Measurements from ENCODE around the gene PCK1.

Gene PCK1

DNA sequence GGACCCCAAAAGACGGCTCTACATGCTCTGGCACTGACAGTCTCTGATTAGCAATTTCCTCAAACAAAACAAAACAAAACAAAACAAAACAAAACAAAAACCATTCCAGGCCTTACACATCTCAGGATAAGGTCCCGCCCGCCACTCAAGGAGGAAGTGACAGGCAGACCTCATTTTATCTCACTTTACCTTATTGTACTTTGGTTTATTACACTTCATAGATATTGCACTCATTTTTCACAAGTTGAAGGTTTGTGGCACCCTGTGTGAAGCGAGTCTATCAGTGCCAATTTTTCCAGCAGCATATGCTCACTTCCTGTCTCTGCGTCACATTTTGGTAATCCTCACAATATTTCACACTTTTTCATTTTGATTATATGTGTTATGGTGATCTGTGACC, 44.1 kb downstream of the PCK1 start:
- no peak overlapping the region for H3K27ac ChIP-seq (ENCODE audit: insufficient read depth, low read depth, low read length, poor library complexity, severe bottlenecking)
- H3K4me1 ChIP-seq (ENCODE audit: control insufficient read depth, insufficient read depth, low read length): no peaks in the 10 kb centered on the region
- H3K27me3 ChIP-seq (ENCODE audit: control insufficient read depth, insufficient read depth, low read length, poor library complexity, severe bottlenecking): no peaks in the 10 kb centered on the region
- no peaks in the 10 kb centered on the region for H3K9me3 ChIP-seq (ENCODE audit: control insufficient read depth, low read length)
- no peak overlapping the region for H3K4me3 ChIP-seq (ENCODE audit: insufficient read depth, low read depth, low read length)
- no peaks in the 10 kb centered on the region for H3K36me3 ChIP-seq (ENCODE audit: control insufficient read depth, insufficient read depth, low read length)
- 93% methylated on average over 5 of the region's 5 CpGs for WGBS, 2 experiments

DNA sequence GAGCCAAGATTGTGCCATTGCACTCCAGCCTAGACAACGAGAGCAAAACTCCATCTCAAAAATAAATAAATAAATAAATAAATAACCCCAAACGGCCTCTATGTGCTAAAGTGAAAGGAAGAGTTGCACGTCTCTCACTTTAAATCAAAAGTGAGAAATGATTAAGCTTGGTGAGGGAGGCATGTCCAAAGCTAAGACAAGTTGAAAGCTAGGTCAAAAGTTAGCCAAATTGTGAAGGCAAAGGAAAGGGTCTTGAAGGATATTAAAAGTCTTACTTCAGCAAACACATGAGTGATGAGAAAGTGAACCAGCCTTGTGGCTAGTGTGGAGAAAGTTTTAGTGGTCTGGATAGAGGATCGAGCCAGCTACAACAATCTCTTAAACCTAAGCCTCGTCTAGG, 45.0 kb downstream of the PCK1 start:
- Histone ChIP-seq H3K9me3 (ENCODE audit: control insufficient read depth, low read length) (no peaks in the 10 kb centered on the region), H3K36me3 (ENCODE audit: control insufficient read depth, insufficient read depth, low read length) (no peaks in the 10 kb centered on the region), H3K27ac (ENCODE audit: insufficient read depth, low read depth, low read length, poor library complexity, severe bottlenecking) (no peak overlapping the region), H3K4me1 (ENCODE audit: control insufficient read depth, insufficient read depth, low read length) (no peaks in the 10 kb centered on the region), H3K4me3 (ENCODE audit: insufficient read depth, low read depth, low read length) (no peak overlapping the region), H3K27me3 (ENCODE audit: control insufficient read depth, insufficient read depth, low read length, poor library complexity, severe bottlenecking) (no peaks in the 10 kb centered on the region)
- WGBS, 2 experiments: 88 to 93% methylated on average over 4 to 5 of the region's 5 CpGs

DNA sequence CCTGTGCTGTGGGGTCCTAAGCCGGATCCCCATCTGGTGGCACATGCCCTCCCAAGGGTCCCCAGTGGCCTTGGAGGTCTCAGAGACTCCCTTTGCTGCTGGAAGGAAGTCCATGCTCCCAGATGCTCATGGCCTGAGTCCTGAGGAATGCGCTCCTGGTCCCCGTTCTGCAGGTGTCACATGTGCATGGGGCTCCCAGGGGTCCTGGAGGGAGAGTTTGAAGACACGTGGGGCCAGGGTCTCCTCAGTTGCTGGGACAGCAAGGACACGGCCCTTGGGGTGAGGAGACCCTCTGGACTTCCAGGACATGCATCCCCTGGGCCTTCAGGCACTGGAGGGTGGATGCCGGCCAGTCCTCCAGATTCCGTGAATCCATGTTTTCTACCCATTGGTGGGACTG, 47.6 kb downstream of the PCK1 start:
- Histone ChIP-seq H3K36me3 (ENCODE audit: control insufficient read depth, insufficient read depth, low read length) (no peaks in the 10 kb centered on the region), H3K27me3 (ENCODE audit: control insufficient read depth, insufficient read depth, low read length, poor library complexity, severe bottlenecking) (no peaks in the 10 kb centered on the region), H3K9me3 (ENCODE audit: control insufficient read depth, low read length) (no peaks in the 10 kb centered on the region), H3K4me1 (ENCODE audit: control insufficient read depth, insufficient read depth, low read length) (no peaks in the 10 kb centered on the region), H3K27ac (ENCODE audit: insufficient read depth, low read depth, low read length, poor library complexity, severe bottlenecking) (no peak overlapping the region), H3K4me3 (ENCODE audit: insufficient read depth, low read depth, low read length) (no peak overlapping the region)
- 81% methylated on average over 7 of the region's 7 CpGs for WGBS, 2 experiments

DNA sequence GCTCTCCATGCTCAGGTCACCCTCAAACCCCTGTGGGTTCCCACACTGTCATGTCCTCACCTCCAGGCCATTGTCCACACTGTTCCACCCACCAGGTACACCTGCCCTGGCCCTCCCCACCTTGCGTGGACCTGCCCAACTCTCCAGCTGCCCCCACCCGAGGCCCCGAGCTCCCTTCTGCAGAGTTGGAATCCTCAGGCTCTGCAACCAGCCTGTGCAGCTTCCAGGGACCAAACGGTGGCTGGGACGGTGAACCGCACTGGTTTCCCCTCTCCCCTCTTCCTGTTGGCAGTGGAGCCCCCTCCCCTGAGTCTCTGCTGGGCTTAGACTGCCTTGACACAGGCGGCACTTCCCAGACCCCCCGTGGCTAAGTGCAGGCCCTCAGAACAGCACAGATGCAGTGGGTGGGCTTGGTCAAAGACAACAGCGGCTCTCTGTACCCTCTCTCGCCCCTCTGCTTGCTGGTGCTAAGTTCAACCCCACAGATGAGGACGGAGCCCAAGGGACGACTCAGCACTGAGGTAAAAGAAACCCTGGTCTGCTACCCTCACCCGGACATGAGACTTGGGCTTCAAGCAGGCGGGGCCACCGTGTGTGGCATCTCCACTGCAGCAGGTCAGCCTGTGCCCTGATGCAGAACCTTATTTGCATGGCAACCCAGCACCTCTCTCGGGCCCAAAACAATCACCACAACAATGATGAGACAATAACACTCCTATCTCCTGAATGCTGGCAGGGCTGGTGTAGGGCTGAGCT, 48.4 kb downstream of the PCK1 start:
- 77 to 80% methylated on average over 16 of the region's 16 CpGs for WGBS, 2 experiments
- no peak overlapping the region for H3K27ac ChIP-seq (ENCODE audit: insufficient read depth, low read depth, low read length, poor library complexity, severe bottlenecking)
- no peaks in the 10 kb centered on the region for H3K9me3 ChIP-seq (ENCODE audit: control insufficient read depth, low read length)
- no peaks in the 10 kb centered on the region for H3K4me1 ChIP-seq (ENCODE audit: control insufficient read depth, insufficient read depth, low read length)
- H3K27me3 ChIP-seq (ENCODE audit: control insufficient read depth, insufficient read depth, low read length, poor library complexity, severe bottlenecking): no peaks in the 10 kb centered on the region
- H3K4me3 ChIP-seq (ENCODE audit: insufficient read depth, low read depth, low read length): no peak overlapping the region
- no peaks in the 10 kb centered on the region for H3K36me3 ChIP-seq (ENCODE audit: control insufficient read depth, insufficient read depth, low read length)

DNA sequence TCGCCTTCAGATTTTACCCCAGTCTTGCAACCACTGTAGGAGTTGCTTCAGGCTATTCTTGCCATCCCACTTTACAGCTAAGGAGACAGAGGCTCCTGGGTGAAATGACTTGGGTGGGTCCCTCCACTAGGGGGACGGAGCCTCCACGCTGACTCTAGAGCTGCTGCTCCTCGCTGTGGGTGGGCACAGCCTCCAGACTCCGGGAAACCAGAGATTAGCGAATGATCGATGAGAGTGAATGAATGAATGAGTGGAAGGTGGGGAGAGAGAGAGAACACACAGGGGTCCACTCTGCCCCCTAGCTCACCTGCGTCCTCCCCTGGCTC, 48.9 kb downstream of the PCK1 start:
- Histone ChIP-seq H3K9me3 (ENCODE audit: control insufficient read depth, low read length) (no peaks in the 10 kb centered on the region), H3K36me3 (ENCODE audit: control insufficient read depth, insufficient read depth, low read length) (no peaks in the 10 kb centered on the region), H3K4me1 (ENCODE audit: control insufficient read depth, insufficient read depth, low read length) (no peaks in the 10 kb centered on the region), H3K27ac (ENCODE audit: insufficient read depth, low read depth, low read length, poor library complexity, severe bottlenecking) (no peak overlapping the region), H3K27me3 (ENCODE audit: control insufficient read depth, insufficient read depth, low read length, poor library complexity, severe bottlenecking) (no peaks in the 10 kb centered on the region), H3K4me3 (ENCODE audit: insufficient read depth, low read depth, low read length) (no peak overlapping the region)
- 92 to 95% methylated on average over 8 of the region's 8 CpGs for WGBS, 2 experiments

DNA sequence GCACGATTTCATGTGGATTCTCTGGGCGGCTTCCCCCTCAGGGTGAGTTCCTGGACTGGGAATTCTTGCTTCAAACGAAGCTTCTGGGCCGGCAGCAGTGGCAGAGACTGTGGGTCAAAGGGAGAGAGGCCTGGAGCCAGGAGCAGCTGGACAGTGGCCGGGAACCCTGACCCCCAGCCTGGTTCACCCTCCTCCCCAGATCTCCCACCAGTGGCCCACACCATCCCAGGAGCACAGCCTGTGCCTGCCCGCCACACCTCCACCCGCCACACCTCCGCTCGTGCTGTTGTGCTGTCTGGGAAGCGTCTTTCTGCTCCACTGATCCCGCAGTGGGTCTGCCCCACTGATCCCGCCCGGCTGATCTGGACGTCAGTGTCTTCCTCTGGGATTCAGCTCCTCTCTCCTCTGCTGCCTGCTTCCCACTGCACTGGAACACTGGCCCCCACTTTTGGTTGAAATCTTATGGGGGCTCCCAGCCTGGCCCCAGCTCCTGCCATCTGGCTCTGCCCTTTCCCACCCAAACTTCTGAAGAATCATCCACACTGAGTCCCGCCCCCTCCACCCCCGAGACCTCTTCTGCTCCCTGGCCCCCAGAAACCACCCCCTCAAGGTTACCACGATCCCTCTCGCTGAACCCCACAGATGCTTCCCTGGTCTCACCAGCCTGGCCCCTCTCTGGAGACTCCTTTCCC, 49.5 kb downstream of the PCK1 start:
- WGBS, 2 experiments: 87 to 88% methylated on average over 18 of the region's 18 CpGs
- H3K4me3 ChIP-seq (ENCODE audit: insufficient read depth, low read depth, low read length): no peak overlapping the region
- no peak overlapping the region for H3K27ac ChIP-seq (ENCODE audit: insufficient read depth, low read depth, low read length, poor library complexity, severe bottlenecking)
- H3K27me3 ChIP-seq (ENCODE audit: control insufficient read depth, insufficient read depth, low read length, poor library complexity, severe bottlenecking): no peaks in the 10 kb centered on the region
- H3K9me3 ChIP-seq (ENCODE audit: control insufficient read depth, low read length): no peaks in the 10 kb centered on the region
- H3K36me3 ChIP-seq (ENCODE audit: control insufficient read depth, insufficient read depth, low read length): no peaks in the 10 kb centered on the region
- H3K4me1 ChIP-seq (ENCODE audit: control insufficient read depth, insufficient read depth, low read length): no peaks in the 10 kb centered on the region

DNA sequence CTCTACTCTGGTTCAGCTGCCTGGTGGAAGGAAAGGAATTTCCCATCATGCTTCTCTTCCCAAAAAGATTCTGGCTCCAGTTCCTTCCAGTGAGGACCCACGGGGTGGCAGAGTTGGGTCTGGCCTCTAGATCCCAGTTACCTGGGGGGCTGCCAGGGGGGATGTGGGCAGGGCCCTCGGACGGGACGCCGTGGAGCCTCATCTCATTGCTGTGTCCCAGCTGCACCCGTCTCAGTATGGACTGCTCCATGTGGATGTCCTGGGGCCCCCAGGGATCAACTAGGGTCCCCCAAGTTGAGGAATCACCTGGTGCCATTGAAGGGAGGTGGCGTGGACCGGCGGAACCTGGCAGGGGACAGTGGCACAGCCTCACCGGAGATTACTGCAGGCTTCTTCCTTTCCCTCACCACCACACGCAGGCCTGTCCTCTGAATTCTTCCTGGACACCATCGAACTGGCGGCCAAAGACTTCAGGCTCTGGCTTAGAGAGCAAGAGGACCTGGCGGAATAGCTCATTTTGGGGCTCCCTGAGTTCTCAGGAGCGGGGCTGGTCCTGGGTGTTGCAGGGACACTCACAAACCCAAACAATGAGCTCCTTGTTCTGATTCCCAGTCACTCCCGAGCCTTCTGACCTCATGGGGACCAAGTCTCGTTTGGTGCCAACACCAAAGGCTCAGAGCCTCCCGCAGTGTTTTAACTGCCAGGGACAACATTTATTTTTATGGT, 50.8 kb downstream of the PCK1 start:
- Histone ChIP-seq H3K27ac (ENCODE audit: insufficient read depth, low read depth, low read length, poor library complexity, severe bottlenecking) (no peak overlapping the region), H3K4me3 (ENCODE audit: insufficient read depth, low read depth, low read length) (no peak overlapping the region), H3K9me3 (ENCODE audit: control insufficient read depth, low read length) (no peaks in the 10 kb centered on the region), H3K36me3 (ENCODE audit: control insufficient read depth, insufficient read depth, low read length) (no peaks in the 10 kb centered on the region), H3K27me3 (ENCODE audit: control insufficient read depth, insufficient read depth, low read length, poor library complexity, severe bottlenecking) (no peaks in the 10 kb centered on the region), H3K4me1 (ENCODE audit: control insufficient read depth, insufficient read depth, low read length) (no peaks in the 10 kb centered on the region)
- 92 to 93% methylated on average over 17 to 18 of the region's 18 CpGs for WGBS, 2 experiments

DNA sequence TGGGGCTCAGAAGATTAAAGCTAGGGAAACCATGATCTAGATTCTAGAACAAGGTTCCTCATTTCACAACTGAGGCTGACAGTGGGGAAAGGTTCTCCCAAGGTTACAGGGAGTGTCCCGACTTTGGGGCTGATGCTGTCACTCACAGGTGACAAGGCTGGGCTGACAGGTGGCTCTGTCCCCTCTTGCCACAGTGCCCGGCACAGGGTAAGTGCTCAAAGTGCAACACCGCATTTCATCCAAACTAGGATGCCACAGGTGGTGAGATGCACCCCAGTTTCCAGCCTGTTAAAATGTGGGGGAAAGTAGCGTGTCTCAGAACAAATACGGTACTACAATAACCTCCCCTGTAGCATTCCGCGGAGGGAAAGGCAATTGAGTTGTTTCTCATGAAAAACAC, 51.5 kb downstream of the PCK1 start:
- 93 to 95% methylated on average over 7 of the region's 7 CpGs for WGBS, 2 experiments
- Histone ChIP-seq H3K36me3 (ENCODE audit: control insufficient read depth, insufficient read depth, low read length) (no peaks in the 10 kb centered on the region), H3K27me3 (ENCODE audit: control insufficient read depth, insufficient read depth, low read length, poor library complexity, severe bottlenecking) (no peaks in the 10 kb centered on the region), H3K9me3 (ENCODE audit: control insufficient read depth, low read length) (no peaks in the 10 kb centered on the region), H3K4me1 (ENCODE audit: control insufficient read depth, insufficient read depth, low read length) (no peaks in the 10 kb centered on the region), H3K4me3 (ENCODE audit: insufficient read depth, low read depth, low read length) (no peak overlapping the region), H3K27ac (ENCODE audit: insufficient read depth, low read depth, low read length, poor library complexity, severe bottlenecking) (no peak overlapping the region)

DNA sequence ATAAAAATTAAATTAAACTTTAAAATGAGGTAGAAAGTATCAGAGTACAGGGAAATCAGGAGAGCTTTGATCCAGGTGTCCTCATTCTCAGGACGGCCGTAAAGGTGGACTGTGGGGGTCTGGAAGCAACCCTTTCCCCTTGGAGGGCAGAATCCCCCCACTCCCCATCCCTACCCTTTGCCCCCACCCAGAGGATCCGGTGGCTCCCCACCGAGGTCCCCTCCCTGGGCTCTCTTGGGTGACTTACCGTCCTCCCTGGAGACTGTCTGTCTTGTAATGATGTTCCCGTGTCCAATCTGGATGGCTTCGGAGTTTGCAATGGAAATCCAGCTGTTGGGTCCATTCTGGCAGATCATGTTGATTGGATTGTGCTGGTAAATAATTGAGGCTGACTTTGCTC, 52.0 kb downstream of the PCK1 start:
- Histone ChIP-seq H3K36me3 (ENCODE audit: control insufficient read depth, insufficient read depth, low read length) (no peaks in the 10 kb centered on the region), H3K27me3 (ENCODE audit: control insufficient read depth, insufficient read depth, low read length, poor library complexity, severe bottlenecking) (no peaks in the 10 kb centered on the region), H3K4me1 (ENCODE audit: control insufficient read depth, insufficient read depth, low read length) (no peaks in the 10 kb centered on the region), H3K9me3 (ENCODE audit: control insufficient read depth, low read length) (no peaks in the 10 kb centered on the region), H3K4me3 (ENCODE audit: insufficient read depth, low read depth, low read length) (no peak overlapping the region), H3K27ac (ENCODE audit: insufficient read depth, low read depth, low read length, poor library complexity, severe bottlenecking) (no peak overlapping the region)
- WGBS, 2 experiments: 90% methylated on average over 7 of the region's 7 CpGs

DNA sequence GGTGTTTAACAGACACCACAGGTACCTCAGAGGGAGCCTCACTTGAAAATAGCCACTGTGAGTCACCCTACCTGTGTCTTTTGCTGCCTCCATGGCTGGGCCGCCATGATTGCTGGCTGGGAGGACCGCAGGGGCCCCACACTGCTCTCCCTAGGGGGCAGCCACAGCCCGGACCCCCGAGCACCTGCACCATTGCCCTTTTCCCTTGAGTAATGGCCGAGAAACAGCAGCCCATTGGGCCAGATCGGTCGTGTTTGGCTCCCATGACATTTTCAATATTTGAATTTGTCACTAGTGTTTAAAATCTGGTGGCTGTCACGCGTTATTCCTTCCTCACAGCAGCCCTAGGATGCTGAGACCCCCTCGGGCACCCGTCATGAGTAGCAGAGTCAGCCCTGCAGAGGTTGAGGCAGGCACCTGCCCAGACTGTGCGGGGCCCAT, 52.6 kb downstream of the PCK1 start:
- no peaks in the 10 kb centered on the region for H3K36me3 ChIP-seq (ENCODE audit: control insufficient read depth, insufficient read depth, low read length)

More for the DNA sequence above, 52.6 kb downstream of the PCK1 start:
- H3K9me3 ChIP-seq (ENCODE audit: control insufficient read depth, low read length): no peaks in the 10 kb centered on the region
- 93 to 94% methylated on average over 12 of the region's 12 CpGs for WGBS, 2 experiments
- H3K27ac ChIP-seq (ENCODE audit: insufficient read depth, low read depth, low read length, poor library complexity, severe bottlenecking): no peak overlapping the region
- H3K27me3 ChIP-seq (ENCODE audit: control insufficient read depth, insufficient read depth, low read length, poor library complexity, severe bottlenecking): no peaks in the 10 kb centered on the region
- H3K4me3 ChIP-seq (ENCODE audit: insufficient read depth, low read depth, low read length): no peak overlapping the region
- H3K4me1 ChIP-seq (ENCODE audit: control insufficient read depth, insufficient read depth, low read length): no peaks in the 10 kb centered on the region
